Measurements from ENCODE around the gene MED27. TPM values are rescaled to one million over a fixed set of nuclear protein-coding genes. Genes with fewer than 3 reads are reported as not detected.

The MED27 gene
- total and polyA plus RNA-seq, 7 donors, result 11.9 to 19.7 (median 15.6) TPM

DNA sequence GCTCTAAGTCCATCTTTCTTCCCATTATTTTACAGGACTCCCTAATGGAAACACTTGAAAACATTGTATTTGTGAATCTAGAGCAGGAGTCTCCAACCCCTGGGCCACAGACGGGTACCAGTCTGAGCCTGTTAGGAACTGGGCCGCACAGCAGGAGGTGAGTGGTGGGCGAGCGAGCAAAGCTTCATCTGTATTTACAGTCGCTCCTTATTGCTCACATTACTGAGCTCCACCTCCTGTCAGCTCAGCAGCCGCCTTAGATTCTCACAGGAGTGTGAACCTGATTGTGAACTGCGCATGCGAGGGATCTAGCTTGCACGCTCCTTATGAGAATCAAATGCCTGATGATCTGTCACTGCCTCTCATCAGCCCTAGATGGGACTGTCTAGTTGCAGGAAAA is 111.0 kb downstream of the MED27 start:
- intact Hi-C loops (cut with DNase I), result no loop called here
- 97 to 98% methylated on average over 9 of the region's 9 CpGs for WGBS, 2 donors
- Histone ChIP-seq H3K27ac (no peak overlapping the region), H3K4me1 (no peaks in the 10 kb centered on the region), H3K27me3 (no peaks in the 10 kb centered on the region), H3K36me3 (no peaks in the 10 kb centered on the region), H3K4me3 (no peak overlapping the region), H3K9me3 (no peaks in the 10 kb centered on the region)
- DNase-seq, result no peak
- TF ChIP-seq, protein P1, sequence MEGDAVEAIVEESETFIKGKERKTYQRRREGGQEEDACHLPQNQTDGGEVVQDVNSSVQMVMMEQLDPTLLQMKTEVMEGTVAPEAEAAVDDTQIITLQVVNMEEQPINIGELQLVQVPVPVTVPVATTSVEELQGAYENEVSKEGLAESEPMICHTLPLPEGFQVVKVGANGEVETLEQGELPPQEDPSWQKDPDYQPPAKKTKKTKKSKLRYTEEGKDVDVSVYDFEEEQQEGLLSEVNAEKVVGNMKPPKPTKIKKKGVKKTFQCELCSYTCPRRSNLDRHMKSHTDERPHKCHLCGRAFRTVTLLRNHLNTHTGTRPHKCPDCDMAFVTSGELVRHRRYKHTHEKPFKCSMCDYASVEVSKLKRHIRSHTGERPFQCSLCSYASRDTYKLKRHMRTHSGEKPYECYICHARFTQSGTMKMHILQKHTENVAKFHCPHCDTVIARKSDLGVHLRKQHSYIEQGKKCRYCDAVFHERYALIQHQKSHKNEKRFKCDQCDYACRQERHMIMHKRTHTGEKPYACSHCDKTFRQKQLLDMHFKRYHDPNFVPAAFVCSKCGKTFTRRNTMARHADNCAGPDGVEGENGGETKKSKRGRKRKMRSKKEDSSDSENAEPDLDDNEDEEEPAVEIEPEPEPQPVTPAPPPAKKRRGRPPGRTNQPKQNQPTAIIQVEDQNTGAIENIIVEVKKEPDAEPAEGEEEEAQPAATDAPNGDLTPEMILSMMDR (IDR thresholded peaks at IDR 0.05), result no peak
- no peak for TF ChIP-seq POLR2AphosphoS5 (IDR thresholded peaks at IDR 0.05)
- no peak for TF ChIP-seq POLR2A (IDR thresholded peaks at IDR 0.05)
- no peak for TF ChIP-seq EP300 (IDR thresholded peaks at IDR 0.05)

DNA sequence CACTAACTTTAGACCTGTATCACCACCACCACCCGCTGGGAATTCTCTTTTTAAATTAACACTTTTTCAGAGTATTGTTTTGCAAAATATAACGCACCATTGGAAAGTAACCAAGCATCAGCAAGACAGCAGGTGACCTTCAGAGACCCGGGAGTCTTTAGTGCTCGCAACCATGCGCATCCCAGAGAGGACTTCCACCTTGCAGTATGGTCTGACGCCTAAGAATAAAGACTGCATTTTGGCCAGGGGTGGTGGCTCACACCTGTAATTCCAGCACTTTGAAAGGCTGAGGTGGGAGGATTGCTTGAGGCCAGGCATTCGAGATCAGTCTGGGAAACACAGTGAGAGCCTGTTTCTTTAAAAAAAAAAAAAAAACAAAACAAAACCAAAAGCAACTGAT is 113.8 kb downstream of the MED27 start:
- no peak overlapping the region for H3K27ac ChIP-seq
- no peak for DNase-seq
- no peaks in the 10 kb centered on the region for H3K27me3 ChIP-seq
- H3K9me3 ChIP-seq, result no peaks in the 10 kb centered on the region
- intact Hi-C loops (cut with DNase I), result no loop called here
- H3K36me3 ChIP-seq, result no peaks in the 10 kb centered on the region
- WGBS, 2 donors, result 87 to 92% methylated on average over 7 of the region's 7 CpGs
- H3K4me1 ChIP-seq, result no peaks in the 10 kb centered on the region
- H3K4me3 ChIP-seq, result no peak overlapping the region
- TF ChIP-seq, protein P1 (IDR thresholded peaks at IDR 0.05), result no peak
- TF ChIP-seq POLR2A (IDR thresholded peaks at IDR 0.05) (no peak), POLR2AphosphoS5 (IDR thresholded peaks at IDR 0.05) (no peak), EP300 (IDR thresholded peaks at IDR 0.05) (no peak)

DNA sequence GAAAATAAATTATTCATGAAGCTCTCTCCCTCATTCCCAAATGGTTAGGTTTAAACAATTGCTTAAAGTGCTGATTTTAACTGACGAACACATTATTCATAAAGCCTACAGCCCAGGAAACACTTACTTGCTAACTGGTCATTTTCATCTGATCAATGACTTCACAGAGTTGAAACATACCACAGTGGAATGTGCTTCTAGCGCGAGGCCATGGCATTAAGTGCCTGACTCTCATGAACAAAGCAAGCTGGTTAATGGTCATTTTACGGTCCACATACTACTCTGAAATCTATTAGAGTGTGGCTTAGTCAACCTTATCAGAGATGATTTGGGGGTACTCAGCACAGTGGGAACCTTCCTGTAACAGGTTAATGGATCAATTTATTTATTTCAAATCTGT is 114.6 kb downstream of the MED27 start:
- no peaks in the 10 kb centered on the region for H3K4me1 ChIP-seq
- H3K4me3 ChIP-seq, result no peak overlapping the region
- TF ChIP-seq POLR2A (IDR thresholded peaks at IDR 0.05) (no peak), POLR2AphosphoS5 (IDR thresholded peaks at IDR 0.05) (no peak), EP300 (IDR thresholded peaks at IDR 0.05) (no peak)
- TF ChIP-seq, protein P1 (IDR thresholded peaks at IDR 0.05), result no peak
- no peak for DNase-seq
- H3K9me3 ChIP-seq, result no peaks in the 10 kb centered on the region
- no peaks in the 10 kb centered on the region for H3K36me3 ChIP-seq
- intact Hi-C loops (cut with DNase I), result no loop called here
- no peaks in the 10 kb centered on the region for H3K27me3 ChIP-seq
- no peak overlapping the region for H3K27ac ChIP-seq
- 92 to 97% methylated on average over 4 of the region's 4 CpGs for WGBS, 2 donors

DNA sequence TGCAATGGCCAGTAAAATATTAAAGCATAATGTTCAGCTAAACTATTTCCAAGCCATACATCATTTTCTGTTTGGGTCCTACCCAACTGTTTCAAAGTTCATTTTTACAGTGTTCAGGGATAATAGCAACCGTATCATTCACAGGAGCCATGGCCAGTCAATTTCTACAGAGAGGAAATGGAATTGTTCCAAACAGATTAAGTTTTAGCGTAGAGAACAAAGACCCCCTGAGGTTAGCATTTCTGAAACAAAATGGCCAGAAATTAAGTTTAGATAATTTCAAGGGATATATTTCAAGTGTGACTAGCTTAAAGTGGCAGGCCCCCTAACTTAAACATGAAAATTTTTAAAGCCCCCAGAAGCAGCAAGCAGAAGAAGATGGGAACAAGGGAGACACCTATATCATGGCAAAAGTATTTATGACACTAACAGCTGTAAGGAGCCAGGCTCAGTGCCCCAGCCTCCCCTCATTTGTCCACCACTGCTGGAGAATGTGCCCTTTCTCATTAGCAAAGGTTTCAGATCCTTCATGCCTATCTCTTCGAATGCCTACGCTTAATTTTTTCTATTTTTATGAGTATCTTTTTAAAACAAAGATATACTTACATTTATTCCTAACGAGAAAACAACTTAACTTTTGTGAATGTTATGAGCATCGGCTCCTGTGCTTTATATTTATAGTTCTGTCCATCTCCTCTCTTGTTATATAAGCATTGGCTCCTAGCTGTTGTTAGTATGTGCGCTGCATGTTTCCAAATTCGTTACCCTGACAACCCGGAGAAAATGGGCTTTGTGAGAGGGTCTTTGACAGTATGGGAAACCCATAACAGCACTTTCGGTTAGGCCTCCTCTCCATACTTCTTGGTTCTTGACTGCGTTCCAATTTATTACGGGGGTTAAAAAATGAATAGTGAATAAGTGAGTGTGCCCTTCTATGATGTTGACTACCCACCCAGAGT is 116.3 kb downstream of the MED27 start:
- Histone ChIP-seq H3K4me1 (no peaks in the 10 kb centered on the region), H3K9me3 (no peaks in the 10 kb centered on the region), H3K27ac (no peak overlapping the region), H3K36me3 (no peaks in the 10 kb centered on the region), H3K4me3 (no peak overlapping the region), H3K27me3 (no peaks in the 10 kb centered on the region)
- DNase-seq, result no peak
- WGBS, 2 donors, result 83 to 86% methylated on average over 12 of the region's 12 CpGs
- TF ChIP-seq, protein P1 (IDR thresholded peaks at IDR 0.05), result no peak
- intact Hi-C loops (cut with DNase I), result no loop called here

Measured in sigmoid colon (tissue), 7 donors.